ENCODE data around the gene SOX18.
"Not testable (repeated sequence)": the region's sequence is repeated elsewhere in the genome, so short reads cannot be mapped to it uniquely, and the experiment has no call there.

Gene SOX18

DNA sequence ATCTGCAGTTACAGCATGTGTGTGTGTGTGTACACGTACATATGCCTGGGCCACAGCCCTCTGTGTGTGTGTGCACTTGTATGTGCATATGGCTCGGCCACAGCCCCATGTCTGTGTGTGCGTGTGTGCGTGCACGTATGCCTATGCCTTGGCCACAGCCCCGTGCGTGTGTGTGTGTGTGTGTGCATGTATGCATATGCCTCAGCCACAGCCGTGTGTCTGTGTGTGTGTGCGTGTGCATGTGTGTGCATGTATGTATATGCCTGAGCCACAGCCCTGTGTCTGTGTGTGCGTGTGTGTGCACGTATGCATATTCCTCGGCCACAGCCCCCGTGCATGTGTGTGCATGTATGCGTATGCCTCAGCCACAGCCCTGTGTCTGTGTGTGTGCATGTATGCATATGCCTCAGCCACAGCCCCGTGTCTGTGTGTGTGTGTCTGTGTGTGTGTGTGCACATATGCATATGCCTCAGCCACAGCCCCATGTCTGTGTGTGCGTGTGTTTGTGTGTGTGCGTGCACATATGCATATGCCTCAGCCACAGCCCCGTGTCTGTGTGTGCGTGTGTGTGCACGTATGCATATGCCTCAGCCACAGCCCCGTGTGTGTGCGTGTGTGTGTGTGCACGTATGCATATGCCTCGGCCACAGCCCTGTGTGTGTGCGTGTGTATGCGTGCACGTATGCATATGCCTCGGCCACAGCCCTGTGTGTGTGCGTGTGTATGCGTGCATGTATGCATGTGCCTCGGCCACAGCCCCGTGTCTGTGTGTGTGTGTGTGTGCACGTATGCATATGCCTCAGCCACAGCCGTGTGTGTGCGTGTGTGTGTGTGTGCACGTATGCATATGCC lies 28.1 kb downstream of the SOX18 start:
- DNase-seq: no peak

DNA sequence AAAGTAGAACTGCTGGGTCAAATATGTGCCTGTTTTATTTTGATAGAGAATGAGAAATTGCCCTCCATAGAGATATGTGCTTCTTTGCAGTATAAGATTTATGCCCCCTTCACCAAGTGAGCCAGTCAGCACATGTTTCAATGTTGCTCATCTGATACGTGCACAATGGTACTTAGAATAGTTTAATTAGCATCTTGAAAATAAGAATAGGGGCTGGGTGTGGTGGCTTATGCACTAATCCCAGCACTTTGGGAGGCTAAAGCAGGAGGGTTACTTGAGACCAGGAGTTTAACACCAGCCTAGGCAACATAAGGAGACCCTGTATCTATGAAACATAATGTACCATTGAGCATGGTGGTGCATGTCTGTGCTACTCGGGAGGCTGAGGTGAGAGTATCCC lies 33.8 kb downstream of the SOX18 start:
- no peak for DNase-seq

DNA sequence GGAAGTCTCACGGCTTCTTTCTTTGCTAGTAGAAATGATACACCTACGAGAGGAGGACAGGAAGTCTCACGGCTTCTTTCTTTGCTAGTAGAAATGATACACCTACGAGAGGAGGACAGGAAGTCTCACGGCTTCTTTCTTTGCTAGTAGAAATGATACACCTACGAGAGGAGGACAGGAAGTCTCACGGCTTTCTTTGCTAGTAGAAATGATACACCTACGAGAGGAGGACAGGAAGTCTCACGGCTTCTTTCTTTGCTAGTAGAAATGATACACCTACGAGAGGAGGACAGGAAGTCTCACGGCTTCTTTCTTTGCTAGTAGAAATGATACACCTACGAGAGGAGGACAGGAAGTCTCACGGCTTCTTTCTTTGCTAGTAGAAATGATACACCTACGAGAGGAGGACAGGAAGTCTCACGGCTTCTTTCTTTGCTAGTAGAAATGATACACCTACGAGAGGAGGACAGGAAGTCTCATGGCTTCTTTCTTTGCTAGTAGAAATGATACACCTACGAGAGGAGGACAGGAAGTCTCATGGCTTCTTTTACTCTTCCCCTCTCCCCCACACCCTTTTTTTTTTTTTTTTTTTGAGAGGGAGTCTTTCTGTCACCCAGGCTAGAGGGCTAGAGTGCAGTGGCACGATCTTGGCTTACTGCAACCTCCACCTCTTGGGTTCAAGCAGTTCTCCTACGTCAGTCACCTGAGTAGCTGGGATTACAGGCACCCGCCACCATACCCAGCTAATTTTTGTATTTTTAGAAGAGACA lies 36.9 kb downstream of the SOX18 start:
- DNase-seq: not testable (repeated sequence)

DNA sequence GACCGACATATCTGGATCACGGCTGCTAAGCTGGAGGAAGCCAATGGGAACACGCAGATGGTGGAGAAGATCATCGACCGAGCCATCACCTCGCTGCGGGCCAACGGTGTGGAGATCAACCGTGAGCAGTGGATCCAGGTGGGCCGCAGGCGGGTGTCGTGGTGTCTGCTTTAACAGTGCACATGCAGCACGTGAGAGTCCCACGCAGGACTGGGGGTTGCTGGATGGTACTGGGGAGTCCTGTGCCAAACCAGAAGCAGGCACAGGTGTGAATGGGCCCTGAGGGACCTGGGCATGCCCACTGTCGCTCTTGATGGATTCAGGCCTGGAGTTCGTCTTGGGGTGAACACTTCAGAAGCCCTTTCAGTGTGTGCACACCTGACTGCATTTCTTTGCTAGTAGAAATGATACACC lies 38.1 kb downstream of the SOX18 start:
- no peak for DNase-seq

DNA sequence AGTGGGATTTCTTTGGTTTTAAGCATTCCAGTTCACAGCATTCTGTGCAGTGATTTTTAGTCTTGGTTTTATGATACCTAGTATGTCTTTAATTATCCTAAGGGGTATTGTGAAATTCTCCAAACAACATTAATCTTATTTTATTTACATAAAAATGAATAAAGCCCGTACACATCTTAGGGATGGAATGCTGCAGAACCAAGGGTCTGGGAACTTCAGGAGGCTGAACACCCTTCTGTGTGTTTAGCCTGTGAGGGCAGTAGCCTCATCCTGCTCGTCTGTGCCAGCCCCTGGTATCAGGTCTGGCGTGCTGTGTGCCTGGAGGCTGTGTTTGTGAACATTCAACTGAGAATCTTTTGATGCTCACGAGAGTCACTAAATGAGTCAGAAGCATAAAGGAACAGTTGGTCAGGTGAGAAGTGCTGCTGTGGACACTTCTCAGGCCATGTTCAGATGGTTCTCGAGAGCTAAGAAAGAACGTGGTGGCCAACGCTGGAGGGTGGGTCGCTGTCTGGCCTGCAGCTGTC lies 38.7 kb downstream of the SOX18 start:
- DNase-seq: no peak

DNA sequence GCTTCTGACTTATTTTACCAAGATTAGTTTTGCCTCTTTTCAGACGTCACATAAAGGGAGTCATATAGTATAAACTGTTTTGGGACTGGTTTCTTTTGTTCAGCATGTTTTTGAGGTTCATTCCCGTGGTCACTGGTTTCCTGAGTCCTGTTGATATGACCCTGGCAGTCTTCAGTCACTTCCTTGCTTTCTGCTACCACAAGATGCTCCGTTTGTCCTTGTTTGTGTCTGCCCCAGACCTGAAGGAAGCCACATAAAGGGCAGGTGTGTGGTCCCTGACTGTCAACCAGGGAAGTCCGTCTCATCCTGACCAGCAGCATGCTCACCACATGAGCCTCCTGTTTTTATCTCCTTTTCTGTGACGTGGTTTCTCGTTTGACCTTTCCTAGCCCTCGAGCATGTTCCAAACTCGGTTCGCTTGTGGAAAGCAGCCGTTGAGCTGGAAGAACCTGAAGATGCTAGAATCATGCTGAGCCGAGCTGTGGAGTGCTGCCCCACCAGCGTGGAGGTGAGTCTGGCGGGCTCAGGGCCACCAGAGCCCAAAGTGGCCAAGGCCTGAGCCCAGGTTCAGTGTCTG lies 39.5 kb downstream of the SOX18 start:
- no peak for DNase-seq

DNA sequence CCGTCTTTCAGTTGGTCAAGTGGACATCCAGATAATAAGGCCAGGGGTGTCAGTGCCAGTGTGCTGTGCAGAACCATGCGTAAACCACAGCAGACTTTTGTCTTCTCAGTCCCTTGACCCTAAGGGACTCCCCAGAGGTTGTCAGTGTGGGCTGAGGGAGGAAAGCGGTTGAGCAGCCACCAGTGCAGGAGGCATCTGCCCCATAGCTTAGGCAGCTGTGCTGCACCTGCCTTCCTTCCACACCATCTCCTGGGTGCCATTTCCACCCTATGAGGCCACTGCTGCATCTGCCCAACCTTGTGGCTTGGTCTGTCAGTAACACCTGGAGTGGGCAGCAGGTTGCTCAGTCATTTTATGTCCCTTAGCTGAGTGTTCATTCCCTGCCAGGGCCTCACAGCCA lies 42.5 kb downstream of the SOX18 start:
- no peak for DNase-seq

DNA sequence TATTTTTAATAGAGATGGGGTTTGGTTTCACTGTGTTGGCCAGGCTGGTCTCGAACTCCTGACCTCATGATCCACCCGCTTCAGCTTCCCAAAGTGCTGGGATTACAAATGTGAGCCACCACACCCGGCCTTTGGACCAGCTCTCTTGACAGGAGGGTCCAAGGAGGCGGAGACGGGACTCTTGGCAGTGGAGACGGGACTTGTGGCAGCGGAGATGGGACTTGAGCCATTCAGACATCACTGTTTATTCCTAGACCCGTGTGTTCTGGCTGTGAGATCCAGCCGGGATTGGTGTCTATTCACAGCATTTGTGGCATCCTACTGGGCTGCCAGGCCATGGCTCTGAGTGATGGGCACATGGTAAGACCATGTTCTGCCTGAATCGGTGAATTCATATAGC lies 42.9 kb downstream of the SOX18 start:
- DNase-seq: no peak

DNA sequence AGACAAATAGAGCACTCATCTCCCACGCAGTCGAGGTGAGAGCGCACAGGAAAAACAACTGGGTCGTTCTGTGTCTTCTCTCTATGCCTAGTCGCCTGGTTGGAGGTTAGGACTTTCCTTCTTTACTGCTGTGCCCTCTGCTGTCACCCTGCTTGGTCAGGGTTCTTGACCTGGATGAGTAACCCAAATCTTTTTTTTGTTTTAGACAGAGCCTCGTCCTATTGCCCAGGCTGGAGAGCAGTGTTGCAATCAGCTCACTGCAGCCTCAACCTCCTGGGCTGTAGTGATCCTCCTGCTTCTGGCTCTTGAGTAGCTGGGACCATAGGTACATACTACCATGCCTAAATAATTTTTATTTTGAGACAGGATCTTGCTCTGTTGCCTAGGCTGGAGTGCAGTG lies 44.0 kb downstream of the SOX18 start:
- no peak for DNase-seq

DNA sequence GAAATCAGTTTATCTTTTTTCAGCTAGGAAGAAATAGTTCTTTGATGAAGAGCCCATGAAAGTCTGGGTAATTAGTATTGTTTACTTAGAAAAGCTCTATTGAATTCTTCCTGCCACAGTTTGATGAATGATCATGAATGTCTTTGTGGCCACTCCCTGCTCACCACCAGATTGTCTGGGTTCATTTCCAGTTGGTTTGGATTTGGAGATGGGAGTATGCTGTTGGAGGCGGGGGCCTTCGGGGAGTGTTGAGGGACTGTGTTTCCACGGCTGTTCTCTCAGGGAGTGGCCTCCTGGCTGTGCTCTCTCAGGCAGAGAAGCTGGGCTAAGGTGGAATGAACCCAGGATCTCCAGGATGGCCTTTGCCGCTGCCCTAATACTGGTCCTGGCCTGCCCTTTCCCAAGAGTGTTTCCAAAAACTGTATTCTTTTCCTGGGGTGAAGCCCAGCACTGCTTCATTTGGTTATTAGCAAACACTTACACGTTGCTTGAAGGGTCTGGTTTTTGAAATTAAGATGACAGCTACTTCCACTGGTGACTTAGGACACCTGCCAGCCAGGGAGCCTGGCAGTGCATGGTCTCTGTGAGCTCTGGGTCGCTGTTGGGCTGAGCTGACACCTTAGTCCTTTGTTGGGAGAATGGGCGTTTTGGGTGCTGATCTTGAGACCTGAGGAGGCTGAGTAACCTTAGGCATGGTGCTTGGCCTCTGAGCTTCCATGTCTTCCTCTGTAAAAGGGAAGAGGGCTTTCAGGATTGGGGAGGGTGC lies 45.3 kb downstream of the SOX18 start:
- no peak for DNase-seq

DNA sequence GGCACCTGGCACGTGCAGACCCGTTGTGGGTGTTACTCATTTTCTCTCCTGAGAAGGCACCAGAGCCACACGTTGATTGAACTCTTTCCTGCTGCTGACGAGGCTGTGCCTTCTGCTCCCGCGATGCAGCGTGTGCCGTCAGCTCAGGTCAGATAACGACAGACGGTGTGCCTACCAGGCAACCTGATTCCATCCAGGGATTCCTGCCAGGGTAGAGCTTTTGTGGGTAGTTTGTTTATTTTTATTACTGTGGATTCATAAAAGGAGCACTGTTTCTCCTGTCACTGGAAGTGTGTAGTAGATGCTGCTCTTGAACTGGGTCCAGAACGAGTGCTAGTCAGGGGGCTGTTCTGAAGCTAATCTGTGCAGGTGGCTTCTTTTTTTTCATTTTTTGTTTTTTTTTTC lies 47.8 kb downstream of the SOX18 start:
- no peak for DNase-seq

DNA sequence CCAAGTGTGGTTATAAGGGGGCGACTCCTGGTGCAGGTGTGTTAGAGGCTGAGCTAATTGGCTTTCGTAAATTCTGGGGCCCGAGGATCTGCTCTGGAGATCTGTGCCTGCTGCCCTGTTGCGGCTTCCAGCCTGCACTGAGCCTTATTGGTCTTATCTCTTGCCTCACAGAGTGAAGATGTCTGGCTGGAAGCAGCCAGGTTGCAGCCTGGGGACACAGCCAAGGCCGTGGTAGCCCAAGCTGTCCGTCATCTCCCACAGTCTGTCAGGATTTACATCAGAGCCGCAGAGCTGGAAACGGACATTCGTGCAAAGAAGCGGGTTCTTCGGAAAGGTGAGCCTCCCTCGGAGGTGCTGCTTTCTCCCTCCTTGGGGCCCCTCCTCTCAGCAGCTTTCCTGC lies 48.5 kb downstream of the SOX18 start:
- no peak for DNase-seq
